Measurements from ENCODE around the gene UNC5C. TPM values are rescaled to one million over a fixed set of nuclear protein-coding genes. Genes with fewer than 3 reads are reported as not detected.

Gene UNC5C
- total and polyA plus RNA-seq, 10 of the 15 experiments (the other 5 are each of a cell fraction or from before 2014, with no cell fraction given) = 0.02 to 2.0 (median 0.15) TPM; not detected in 1

DNA sequence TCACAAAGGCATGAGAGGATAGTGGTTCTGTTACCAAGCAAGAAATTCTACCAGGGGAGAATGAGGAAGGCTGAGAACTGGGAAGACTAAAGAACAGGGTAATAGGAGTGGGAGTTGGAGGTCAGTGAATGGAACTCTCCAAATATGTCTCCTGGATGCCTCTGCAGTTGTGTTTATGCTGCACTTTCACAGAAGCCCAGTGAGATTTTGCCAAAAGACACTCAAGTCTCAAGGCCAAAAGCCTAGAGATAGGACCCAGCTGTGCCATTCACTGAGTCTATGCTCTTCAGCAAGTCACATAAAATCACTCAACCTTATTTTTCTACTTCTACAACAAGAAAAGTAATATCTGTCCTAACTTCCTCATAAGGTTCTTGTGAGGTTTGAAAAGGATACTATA, 285.4 kb downstream of the UNC5C start (continued):
- no peak for TF ChIP-seq ZNF207 (IDR thresholded peaks at IDR 0.05; ENCODE audit: borderline replicate concordance)
- TF ChIP-seq RELA (IDR thresholded peaks at IDR 0.05; ENCODE audit: borderline replicate concordance, partially characterized antibody) = no peak

DNA sequence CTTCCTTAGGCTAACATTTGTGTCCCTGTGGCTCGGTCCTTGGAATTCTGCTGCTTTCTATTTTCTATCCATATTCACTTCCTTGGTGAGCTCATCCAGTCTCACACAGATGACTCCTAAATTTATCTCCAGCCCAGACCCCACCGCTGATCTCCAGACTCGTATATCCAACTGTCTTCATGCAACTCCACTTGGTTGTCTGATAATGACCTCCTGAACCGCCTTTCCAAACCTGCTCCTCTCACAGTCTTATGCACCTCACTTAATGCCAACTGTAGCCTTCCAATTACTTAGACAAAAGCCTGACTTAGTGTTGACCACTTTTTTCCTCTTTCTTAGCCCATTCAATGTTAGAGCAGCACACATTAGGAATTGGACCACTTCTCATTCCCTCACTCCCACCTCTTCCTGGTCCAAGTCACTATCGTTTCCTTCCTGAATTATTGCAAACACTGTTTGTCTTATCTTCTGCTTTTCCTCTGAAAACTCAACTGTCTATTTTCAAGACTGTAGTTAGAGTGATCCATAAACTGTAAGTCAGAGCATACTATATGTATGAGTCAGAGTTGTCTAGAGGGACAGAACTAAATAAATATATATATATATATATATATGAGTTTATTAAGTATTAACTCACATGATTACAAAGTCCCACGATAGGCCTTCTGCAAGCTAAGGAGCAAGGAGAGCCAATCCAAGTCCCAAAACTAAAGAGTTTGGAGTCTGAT, 292.5 kb downstream of the UNC5C start:
- CTCF ChIA-PET = no interaction called here
- DNase-seq (ENCODE audit: low read depth, low spot score) = no peak
- no peak overlapping the region for H2AFZ ChIP-seq (ENCODE audit: control insufficient read depth, low read depth, low read length)
- RAD21 ChIA-PET (ENCODE audit: unreplicated experiment) = no interaction called here
- H4K20me1 ChIP-seq (ENCODE audit: control insufficient read depth, insufficient read depth) = no peaks in the 10 kb centered on the region
- no peak overlapping the region for H3K27ac ChIP-seq (ENCODE audit: control insufficient read depth, insufficient read depth)
- in situ Hi-C loops (cut with MboI) = no loop called here
- no peak overlapping the region for H3K9ac ChIP-seq (ENCODE audit: control insufficient read depth, insufficient read depth, low read length)
- POLR2A ChIA-PET = no interaction called here
- no peak for ATAC-seq
- no peaks in the 10 kb centered on the region for H3K79me2 ChIP-seq (ENCODE audit: control insufficient read depth, insufficient read depth, low read length)
- H3K27me3 ChIP-seq (replicated peaks in 1 of 2; ENCODE audit: control insufficient read depth in 2 of 2, insufficient read depth in 2 of 2, low read length in 1 of 2) = no peaks in the 10 kb centered on the region
- H3K4me1 ChIP-seq (ENCODE audit: control insufficient read depth, insufficient read depth, low read length) = no peaks in the 10 kb centered on the region
- H3K4me2 ChIP-seq (ENCODE audit: control insufficient read depth, insufficient read depth) = no peak overlapping the region
- 54% methylated on average over 6 of the region's 6 CpGs for WGBS (ENCODE audit: insufficient coverage, insufficient replicate concordance, low lambda C conversion rate, missing lambda C conversion rate)
- intact Hi-C loops (cut with micrococcal nuclease; ENCODE audit: unreplicated experiment) = no loop called here
- no TSS peak for BruUV-seq (replicated peaks)
- TF ChIP-seq IKZF2 (IDR thresholded peaks at IDR 0.05) = no peak
- TF ChIP-seq RB1 (IDR thresholded peaks at IDR 0.05; ENCODE audit: borderline replicate concordance) = no peak
- no peak for TF ChIP-seq PAX8 (IDR thresholded peaks at IDR 0.05)
- TF ChIP-seq, protein P1, sequence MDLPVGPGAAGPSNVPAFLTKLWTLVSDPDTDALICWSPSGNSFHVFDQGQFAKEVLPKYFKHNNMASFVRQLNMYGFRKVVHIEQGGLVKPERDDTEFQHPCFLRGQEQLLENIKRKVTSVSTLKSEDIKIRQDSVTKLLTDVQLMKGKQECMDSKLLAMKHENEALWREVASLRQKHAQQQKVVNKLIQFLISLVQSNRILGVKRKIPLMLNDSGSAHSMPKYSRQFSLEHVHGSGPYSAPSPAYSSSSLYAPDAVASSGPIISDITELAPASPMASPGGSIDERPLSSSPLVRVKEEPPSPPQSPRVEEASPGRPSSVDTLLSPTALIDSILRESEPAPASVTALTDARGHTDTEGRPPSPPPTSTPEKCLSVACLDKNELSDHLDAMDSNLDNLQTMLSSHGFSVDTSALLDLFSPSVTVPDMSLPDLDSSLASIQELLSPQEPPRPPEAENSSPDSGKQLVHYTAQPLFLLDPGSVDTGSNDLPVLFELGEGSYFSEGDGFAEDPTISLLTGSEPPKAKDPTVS (IDR thresholded peaks at IDR 0.05; ENCODE audit: low read depth, low read length) = no peak
- TF ChIP-seq STAT3 (IDR thresholded peaks at IDR 0.05; ENCODE audit: low read depth, low read length) = no peak
- TF ChIP-seq, protein P2, sequence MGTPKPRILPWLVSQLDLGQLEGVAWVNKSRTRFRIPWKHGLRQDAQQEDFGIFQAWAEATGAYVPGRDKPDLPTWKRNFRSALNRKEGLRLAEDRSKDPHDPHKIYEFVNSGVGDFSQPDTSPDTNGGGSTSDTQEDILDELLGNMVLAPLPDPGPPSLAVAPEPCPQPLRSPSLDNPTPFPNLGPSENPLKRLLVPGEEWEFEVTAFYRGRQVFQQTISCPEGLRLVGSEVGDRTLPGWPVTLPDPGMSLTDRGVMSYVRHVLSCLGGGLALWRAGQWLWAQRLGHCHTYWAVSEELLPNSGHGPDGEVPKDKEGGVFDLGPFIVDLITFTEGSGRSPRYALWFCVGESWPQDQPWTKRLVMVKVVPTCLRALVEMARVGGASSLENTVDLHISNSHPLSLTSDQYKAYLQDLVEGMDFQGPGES (IDR thresholded peaks at IDR 0.05) = no peak
- no peak for TF ChIP-seq POLR2AphosphoS5 (IDR thresholded peaks at IDR 0.05; ENCODE audit: low read length)
- TF ChIP-seq HDGF (IDR thresholded peaks at IDR 0.05) = no peak
- TF ChIP-seq, protein P3, sequence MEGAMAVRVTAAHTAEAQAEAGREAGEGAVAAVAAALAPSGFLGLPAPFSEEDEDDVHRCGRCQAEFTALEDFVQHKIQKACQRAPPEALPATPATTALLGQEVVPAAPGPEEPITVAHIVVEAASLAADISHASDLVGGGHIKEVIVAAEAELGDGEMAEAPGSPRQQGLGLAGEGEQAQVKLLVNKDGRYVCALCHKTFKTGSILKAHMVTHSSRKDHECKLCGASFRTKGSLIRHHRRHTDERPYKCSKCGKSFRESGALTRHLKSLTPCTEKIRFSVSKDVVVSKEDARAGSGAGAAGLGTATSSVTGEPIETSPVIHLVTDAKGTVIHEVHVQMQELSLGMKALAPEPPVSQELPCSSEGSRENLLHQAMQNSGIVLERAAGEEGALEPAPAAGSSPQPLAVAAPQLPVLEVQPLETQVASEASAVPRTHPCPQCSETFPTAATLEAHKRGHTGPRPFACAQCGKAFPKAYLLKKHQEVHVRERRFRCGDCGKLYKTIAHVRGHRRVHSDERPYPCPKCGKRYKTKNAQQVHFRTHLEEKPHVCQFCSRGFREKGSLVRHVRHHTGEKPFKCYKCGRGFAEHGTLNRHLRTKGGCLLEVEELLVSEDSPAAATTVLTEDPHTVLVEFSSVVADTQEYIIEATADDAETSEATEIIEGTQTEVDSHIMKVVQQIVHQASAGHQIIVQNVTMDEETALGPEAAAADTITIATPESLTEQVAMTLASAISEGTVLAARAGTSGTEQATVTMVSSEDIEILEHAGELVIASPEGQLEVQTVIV (IDR thresholded peaks at IDR 0.05; ENCODE audit: borderline replicate concordance, partially characterized antibody) = no peak
- H3K9me3 ChIP-seq (replicated peaks; ENCODE audit: control insufficient read depth, insufficient read depth, low read length) = no peaks in the 10 kb centered on the region
- SMC1A ChIA-PET (ENCODE audit: uncharacterized antibody, unreplicated experiment) = no interaction called here
- no peak overlapping the region for H3K4me3 ChIP-seq
- FAIRE-seq = no peak
- H3K36me3 ChIP-seq (ENCODE audit: control insufficient read depth in 2 of 2, insufficient read depth in 2 of 2, low read length in 1 of 2) = no peaks in the 10 kb centered on the region

Data from GM12878 (cell line).